Stimulated activated CD4-positive, alpha-beta T cell treated with anti-CD3 and anti-CD28 coated beads, Interleukin-4, amount 100 ng/mL, for 24 hours (primary cell): ENCODE data around the gene TSPYL1.
"Not testable (repeated sequence)": the region's sequence is repeated elsewhere in the genome, so short reads cannot be mapped to it uniquely, and the experiment has no call there.

ENCODE experiments used
- DNase-seq: peaks from one replicate; pipeline ENCODE4 v3.0.0-alpha.2; 2020

TSPYL1 gene

GRCh38 chr6:116292553-116292952 lies 12.8 kb upstream of the TSPYL1 start:
- DNase-seq: no peak

- DNase-seq: no peak
These were observed 12.1 kb upstream of the TSPYL1 start for GRCh38 chr6:116291701-116292396.

- DNase-seq: no peak
These were observed 11.1 kb upstream of the TSPYL1 start for GRCh38 chr6:116290799-116291198.

GRCh38 chr6:116289876-116290275 lies 10.1 kb upstream of the TSPYL1 start:
- DNase-seq: no peak

- no peak for DNase-seq
These were observed 8.1 kb upstream of the TSPYL1 start for GRCh38 chr6:116287689-116288282.

GRCh38 chr6:116286773-116287358 lies 7.1 kb upstream of the TSPYL1 start:
- DNase-seq: no peak

- DNase-seq: not testable (repeated sequence)
These were observed 5.3 kb upstream of the TSPYL1 start for GRCh38 chr6:116284984-116285383.

GRCh38 chr6:116283191-116283590 lies 3.5 kb upstream of the TSPYL1 start:
- no peak for DNase-seq

- DNase-seq: no peak
These were observed 3.0 kb upstream of the TSPYL1 start for GRCh38 chr6:116282698-116283097.

GRCh38 chr6:116280933-116281316 lies 1.2 kb upstream of the TSPYL1 start:
- DNase-seq: no peak

- DNase-seq: no peak
These were observed 617 bp upstream of the TSPYL1 start for GRCh38 chr6:116280161-116280932.

GRCh38 chr6:116278854-116279231 lies 887 bp downstream of the TSPYL1 start:
- peak; percentile 23 for DNase-seq

GRCh38 chr6:116278481-116278829 lies 1.3 kb downstream of the TSPYL1 start:
- no peak for DNase-seq

- DNase-seq: no peak
These were observed 2.6 kb downstream of the TSPYL1 start for GRCh38 chr6:116277124-116277523.

- DNase-seq: no peak
These were observed 8.5 kb downstream of the TSPYL1 start for GRCh38 chr6:116271149-116271708.

- no peak for DNase-seq
These were observed 11.0 kb downstream of the TSPYL1 start for GRCh38 chr6:116268589-116269293.

- DNase-seq: no peak
These were observed 11.7 kb downstream of the TSPYL1 start for GRCh38 chr6:116267836-116268588.

GRCh38 chr6:116266803-116267202 lies 12.9 kb downstream of the TSPYL1 start:
- no peak for DNase-seq

- no peak for DNase-seq
These were observed 14.5 kb downstream of the TSPYL1 start for GRCh38 chr6:116265041-116265829.

GRCh38 chr6:116263353-116263752 lies 16.4 kb downstream of the TSPYL1 start:
- DNase-seq: no peak

GRCh38 chr6:116258520-116258919 lies 21.2 kb downstream of the TSPYL1 start:
- no peak for DNase-seq
